GM12892 (cell line): Measurements from ENCODE around the gene RASSF1.

Experiments
- DNase-seq: peaks from one replicate; pipeline ENCODE4 v3.0.0; 2011; ENCODE audit not compliant: insufficient read length
- FAIRE-seq: peaks from 2 replicates; lab custom pipeline; 2011; peaks lifted over from hg19 to GRCh38; lab: Jason Lieb, UNC
- POLR2A ChIP-seq: IDR thresholded peaks from 2 replicates; pipeline ENCODE4 v1.6.1; 2011; ENCODE audit warnings: low read depth, low read length, control low read depth
- POLR2AphosphoS5 ChIP-seq: IDR thresholded peaks from 2 replicates; pipeline ENCODE4 v1.6.1; 2011; ENCODE audit warnings: low read depth, low read length, control low read depth
- TAF1 ChIP-seq: IDR thresholded peaks from 2 replicates; pipeline ENCODE4 v1.6.1; 2011; ENCODE audit warnings: low read depth, mild to moderate bottlenecking, control low read depth, low read length, borderline replicate concordance

RASSF1 gene

DNA sequence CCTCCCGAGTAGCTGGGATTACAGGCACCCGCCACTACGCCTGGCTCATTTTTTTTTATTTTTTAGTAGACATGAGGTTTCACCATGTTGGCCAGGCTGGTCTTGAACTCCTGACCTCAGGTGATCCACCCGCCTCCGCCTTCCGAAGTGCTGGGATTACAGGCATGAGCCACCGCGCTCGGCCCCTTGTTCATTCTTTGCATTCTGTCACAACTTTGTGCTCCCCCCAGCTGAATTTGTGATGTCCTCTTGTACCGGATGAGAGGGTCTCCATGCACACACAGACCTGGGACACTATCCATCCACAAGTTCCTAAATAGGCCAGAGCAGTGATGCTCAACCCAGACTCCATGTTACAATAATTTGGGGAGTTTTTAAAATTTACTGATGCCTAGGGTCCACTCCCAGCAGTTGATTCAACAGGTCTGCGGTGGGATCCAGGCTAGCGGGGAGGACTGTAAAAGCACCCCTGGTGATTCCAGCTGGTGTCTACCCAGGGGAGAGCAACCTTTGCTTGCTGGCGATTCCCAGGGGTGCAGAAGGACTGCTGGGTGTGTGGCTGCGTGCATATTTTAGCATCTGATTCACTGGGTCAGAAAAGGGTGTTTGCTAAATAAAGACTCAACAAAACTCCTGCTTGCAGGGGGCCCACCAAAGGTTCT, 1.0 kb downstream of the RASSF1 start:
- DNase-seq: no peak
- peak; percentile 62 for FAIRE-seq
- no peak for TF ChIP-seq TAF1

DNA sequence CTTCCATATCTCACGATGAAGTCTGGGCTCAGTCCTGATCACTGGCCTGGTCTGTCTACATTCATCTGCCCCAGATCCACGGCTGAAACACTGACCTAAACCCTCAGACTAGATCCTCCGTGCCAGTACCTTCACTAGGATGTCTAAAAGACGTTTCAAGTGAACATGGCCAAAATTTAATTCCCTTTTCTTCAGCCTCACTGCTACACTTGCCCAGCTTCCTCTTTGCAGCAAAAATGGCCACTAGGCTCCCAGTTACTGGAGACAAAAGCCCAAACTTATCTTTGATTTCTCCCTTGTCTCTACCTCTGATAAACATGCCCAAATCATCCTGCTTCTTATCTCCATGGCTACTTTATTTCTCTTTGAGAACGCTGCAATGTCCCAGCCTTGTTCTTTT, 1.7 kb downstream of the RASSF1 start:
- FAIRE-seq: peak; percentile 86
- DNase-seq: no peak
- TF ChIP-seq POLR2A (no peak), POLR2AphosphoS5 (no peak), TAF1 (no peak)

DNA sequence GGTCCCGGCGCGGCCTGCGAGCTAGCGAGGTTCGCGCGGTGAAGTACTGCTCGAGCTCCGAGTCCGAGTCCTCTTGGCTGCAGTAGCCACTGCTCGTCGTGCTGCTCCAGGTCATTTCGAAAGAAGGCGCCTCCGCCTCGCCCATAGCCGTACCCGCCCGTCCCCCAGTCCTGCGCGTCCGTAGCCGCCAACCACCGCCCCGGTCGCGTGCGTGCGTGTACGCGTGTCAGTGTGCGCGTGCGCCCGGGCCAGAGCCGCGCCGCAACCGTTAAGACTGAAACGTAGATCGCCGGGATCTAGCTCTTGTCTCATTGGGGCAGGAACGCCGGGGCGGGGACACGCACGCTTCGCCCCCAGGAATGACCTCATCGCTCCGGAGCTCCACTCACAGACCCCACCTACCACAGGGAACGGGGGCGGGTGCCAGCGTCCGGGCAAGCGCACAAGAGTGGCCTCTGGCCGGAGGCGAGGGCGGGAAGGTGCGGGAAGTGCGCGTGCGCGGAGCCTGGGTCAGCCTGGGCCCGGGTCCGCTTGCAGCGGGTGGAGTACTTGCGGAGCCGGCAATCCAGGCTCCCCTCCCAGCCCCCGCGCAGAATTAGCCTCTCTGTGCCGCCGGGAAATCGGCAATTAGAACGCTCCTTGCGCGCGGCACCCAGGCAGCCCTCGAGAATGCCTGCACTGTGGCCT, 3.3 kb downstream of the RASSF1 start:
- TF ChIP-seq POLR2A (peak; percentile 69; the same call in 1 of the 2 replicates), TAF1 (no peak; the same call in 1 of the 2 replicates), POLR2AphosphoS5 (peak; percentile 59)
- DNase-seq (peak; percentile 98), FAIRE-seq (peak; percentile 98)

DNA sequence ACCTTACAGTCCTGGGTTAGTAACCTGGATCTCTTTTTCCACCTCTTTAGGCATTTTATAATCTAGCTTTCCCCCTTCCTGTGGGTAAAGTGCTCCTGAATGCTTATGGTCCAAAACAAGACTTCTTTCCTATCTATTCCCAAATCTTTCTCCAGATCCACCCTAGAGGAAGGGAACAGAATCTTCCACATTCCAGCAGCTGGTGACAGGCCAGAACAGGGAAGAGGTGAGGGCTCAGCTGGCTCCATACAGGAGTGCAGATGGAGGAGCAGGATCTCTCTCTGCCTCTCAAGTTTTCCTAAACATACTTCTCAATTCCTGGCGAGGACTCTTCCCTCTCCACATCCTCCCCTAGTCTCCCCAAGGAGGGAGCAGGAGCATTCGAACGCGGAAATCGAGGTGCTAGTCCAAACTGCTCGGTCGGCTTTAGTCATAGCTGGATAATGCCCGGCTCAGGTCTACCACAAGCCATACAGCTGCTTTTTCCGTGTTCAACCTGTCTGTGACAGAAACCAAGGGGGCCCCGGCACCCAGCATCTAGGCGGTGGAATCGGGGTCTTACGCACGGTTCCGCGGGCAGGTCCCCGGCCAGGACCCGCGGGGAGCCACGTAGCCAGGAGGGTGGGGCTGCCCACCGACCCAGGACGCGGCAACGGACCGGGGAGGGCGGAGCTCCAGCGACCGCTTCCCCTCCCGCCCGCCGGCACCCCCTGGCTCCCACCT, 4.0 kb downstream of the RASSF1 start:
- no peak for FAIRE-seq
- DNase-seq: no peak
- TF ChIP-seq POLR2AphosphoS5: no peak
- TF ChIP-seq POLR2A: no peak

DNA sequence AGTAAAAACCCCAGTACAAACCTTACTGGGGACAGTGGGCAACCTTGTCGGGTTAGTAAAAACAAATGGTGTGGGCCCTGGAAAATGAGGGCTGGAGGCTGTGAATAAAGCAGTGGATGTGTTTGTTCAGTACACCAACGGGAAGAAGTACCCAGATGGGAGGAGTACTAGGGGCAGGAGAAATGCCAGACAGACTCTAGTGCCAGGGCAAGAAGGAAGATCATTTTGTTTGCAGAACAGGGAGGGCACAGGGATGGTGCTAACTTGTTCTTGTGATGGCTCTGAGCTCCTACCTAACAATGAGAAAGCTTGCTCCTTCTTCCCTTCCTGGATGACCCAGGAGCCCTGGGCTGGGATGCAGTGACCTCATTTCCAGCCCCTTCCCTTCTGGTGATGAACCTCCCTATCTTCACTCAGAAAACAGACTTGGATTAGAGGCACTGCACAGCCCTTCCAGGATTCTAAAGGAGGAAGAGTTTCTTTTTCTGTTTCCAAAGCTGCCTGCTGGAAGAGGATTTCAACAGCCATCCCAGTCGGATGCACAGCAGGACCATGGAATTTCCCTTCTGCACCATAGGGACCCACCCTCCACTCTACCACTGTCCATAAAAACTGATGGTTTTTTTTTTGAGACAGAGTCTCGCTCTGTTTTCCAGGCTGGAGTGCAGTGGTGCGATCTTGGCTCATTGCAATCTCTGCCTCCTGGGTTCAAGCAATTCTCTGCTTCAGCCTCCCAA, 6.1 kb downstream of the RASSF1 start:
- FAIRE-seq (no peak), DNase-seq (no peak)
- TF ChIP-seq TAF1 (no peak), POLR2A (0 out of 2 replicates have a peak, but pooled peaks have one; percentile 12)

DNA sequence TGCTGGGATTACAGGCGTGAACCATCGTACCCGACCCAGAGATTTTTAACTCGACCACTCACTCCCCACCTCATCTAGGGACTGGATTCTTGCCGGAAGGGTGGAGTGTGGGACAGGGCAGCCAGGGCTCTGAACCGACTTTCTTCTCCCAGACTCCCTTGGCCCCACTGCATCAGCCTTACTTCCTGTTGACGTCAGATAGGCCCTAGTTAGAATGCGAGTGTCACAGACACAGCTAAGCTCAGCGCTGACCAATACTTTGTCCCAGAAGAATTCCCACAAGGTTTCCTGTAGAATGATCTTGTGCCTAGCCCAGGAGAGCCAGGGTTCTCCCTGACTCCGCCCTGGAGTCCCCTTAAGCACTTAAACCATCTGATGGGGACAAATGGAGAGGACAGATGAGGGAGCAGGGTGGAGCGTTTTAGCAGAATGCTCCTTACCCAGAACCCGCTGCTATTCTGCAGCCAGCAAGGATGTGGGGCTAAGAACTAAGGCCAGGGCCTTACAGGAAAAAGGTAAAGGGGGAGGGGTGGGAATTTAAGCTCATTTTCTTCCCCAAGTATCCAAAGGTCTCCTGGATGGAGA, 6.8 kb downstream of the RASSF1 start:
- DNase-seq (no peak), FAIRE-seq (no peak)

DNA sequence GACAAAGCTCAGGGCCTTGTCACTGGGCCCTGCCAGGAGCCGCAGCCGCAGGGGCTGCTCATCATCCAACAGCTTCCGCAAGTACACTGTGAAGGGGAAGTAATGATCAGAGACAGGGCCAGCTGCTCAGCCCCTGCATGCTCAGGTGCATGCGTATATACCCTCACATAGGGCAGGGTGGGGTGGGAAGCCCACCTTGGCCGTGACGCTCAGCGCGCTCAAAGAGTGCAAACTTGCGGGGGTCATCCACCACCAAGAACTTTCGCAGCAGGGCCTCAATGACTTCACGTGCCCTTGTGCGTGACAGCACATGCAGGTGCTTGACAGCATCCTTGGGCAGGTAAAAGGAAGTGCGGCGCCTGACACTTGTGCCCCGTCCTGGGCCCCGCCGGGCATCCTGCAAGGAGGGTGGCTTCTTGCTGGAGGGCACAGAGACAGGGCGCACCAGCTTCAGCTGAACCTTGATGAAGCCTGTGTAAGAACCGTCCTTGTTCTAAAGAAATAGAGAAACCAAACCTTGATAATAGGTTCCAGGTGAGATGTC, 9.2 kb downstream of the RASSF1 start:
- FAIRE-seq: no peak
- TF ChIP-seq TAF1 (no peak), POLR2A (no peak), POLR2AphosphoS5 (no peak)

More for the DNA sequence above, 6.8 kb downstream of the RASSF1 start:
- TF ChIP-seq POLR2AphosphoS5: no peak
- TF ChIP-seq TAF1: no peak
- TF ChIP-seq POLR2A: 0 out of 2 replicates have a peak, but pooled peaks have one; percentile 13

DNA sequence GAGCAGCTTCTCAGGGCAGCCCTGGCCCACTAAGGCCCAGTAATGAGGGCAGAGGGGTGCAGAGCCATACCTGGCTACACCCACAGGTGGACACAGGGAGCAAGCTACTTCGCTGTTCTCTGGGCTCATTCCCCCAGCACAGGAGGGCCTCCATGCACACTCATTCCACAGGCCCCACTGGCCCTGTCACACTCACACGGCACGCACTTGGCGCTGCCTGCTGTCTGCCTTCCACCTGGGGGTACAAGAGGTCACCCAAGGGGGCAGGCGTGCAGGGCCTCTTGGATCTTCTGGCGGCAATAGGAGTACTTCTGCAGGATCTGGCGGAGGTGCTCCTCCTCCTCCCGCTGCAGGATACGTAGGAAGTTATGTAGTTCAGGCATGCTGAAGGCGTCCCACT, 10.3 kb downstream of the RASSF1 start:
- no peak for DNase-seq
- no peak for FAIRE-seq

More for the DNA sequence above, 9.2 kb downstream of the RASSF1 start:
- no peak for DNase-seq

DNA sequence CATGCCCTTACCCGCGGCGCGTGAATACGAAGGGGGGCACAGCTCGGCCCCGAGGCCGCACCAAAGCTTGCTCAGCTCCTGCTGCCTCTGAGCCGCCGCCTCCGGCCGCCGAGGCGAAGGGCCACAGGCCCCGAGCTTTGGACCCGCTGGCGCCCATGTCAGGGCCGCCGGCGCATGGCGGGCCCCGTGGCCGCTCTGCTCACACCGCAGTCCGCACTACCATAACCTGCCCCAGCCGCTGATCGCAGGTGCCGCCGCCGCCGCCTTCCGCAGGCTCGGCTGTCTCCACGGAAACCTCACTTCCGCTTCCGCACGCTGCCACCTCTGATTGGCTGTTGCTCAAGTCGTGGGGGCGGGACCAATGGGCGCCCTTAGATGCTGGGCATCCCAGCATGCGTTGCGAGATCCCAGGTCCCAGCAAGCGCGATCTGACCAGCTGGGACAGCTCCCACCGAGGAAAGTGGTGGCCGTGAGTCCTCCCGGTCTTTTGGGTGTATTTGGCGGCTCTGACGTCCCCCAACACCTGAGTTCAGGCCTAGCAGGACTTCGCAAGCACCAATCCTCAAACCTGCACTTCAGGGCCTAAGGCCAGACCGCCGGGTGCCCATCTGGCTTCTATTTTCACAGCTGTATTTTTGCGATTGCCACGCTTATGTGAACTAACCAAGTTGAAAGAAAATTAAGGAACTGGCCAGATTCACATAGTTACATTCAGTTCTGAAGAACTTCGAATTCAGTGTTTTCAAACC, 12.5 kb downstream of the RASSF1 start, which contains the start of gene TUSC2:
Gene TUSC2 (minus strand): TSS at position 281 of the 749 bp plus-strand sequence. CDS start 124 bp downstream, at position 157.
- FAIRE-seq: peak; percentile 99
- peak; percentile 98 for DNase-seq
- TF ChIP-seq TAF1 (peak; percentile 74; the same call in 1 of the 2 replicates), POLR2A (peak; percentile 80), POLR2AphosphoS5 (peak; percentile 68)

More for the DNA sequence above, 10.3 kb downstream of the RASSF1 start:
- TF ChIP-seq POLR2AphosphoS5 (no peak), TAF1 (no peak), POLR2A (no peak)

DNA sequence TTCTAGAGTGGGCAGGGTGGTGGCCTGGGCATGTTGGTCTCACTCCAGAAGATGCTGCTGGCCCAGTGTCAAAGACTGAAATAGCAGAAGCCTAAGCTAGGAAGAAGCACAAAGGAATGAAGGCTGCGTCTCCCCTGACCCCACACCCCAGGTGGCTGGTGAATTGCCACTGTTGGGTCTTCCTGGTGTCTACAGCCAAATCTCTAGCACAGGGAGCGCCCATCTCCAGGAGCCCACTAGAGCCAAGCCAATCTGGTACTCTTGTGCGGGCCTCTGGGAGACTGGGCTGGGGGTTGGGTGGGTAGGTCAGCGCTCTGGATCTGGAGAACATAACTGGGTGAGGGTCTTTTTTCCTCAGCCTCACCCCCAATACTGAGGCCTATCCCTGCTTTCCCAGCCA, 13.5 kb downstream of the RASSF1 start:
- DNase-seq (no peak), FAIRE-seq (no peak)
- TF ChIP-seq TAF1 (no peak), POLR2A (no peak), POLR2AphosphoS5 (no peak)
